NCI-H524 treated with DMSO at 0.1 percent for 48 hours (cell line): ENCODE measurements around the gene MARCHF7.
"Not testable (repeated sequence)": the region's sequence is repeated elsewhere in the genome, so short reads cannot be mapped to it uniquely, and the experiment has no call there.

Experiments used
- DNase-seq: peaks from one replicate; lab custom pipeline; 2025; lab: John Stamatoyannopoulos, UW

Gene MARCHF7, protein sequence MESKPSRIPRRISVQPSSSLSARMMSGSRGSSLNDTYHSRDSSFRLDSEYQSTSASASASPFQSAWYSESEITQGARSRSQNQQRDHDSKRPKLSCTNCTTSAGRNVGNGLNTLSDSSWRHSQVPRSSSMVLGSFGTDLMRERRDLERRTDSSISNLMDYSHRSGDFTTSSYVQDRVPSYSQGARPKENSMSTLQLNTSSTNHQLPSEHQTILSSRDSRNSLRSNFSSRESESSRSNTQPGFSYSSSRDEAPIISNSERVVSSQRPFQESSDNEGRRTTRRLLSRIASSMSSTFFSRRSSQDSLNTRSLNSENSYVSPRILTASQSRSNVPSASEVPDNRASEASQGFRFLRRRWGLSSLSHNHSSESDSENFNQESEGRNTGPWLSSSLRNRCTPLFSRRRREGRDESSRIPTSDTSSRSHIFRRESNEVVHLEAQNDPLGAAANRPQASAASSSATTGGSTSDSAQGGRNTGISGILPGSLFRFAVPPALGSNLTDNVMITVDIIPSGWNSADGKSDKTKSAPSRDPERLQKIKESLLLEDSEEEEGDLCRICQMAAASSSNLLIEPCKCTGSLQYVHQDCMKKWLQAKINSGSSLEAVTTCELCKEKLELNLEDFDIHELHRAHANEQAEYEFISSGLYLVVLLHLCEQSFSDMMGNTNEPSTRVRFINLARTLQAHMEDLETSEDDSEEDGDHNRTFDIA

GRCh38 chr2:159712143-159712928 is at the start of gene MARCHF7:
Gene MARCHF7, plus strand, starts transcription at chr2:159712506. Its CDS starts 16,517 bp downstream, at chr2:159729023.
- peak; percentile 54 for DNase-seq

GRCh38 chr2:159667423-159667822 is 44.9 kb upstream of the MARCHF7 start:
- not testable (repeated sequence) for DNase-seq

DNA sequence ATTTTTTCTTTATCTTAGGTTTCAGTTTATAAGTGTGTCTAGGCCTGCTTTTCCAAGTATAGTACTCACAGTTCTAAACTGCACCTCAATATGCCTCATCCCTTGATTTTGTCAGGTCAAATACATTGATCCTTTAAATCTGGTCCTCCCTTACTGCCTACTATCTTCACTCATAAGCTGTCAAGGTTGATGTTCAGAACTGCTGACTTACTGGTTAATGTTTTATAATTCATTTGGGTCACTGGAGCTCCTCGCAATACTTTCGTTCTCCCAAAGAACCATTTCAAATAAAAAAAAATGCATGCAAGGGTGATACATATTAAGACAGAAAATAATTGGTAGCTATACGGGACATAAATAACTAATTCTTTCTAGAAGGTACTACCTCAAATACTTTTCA is 41.3 kb upstream of the MARCHF7 start:
- no peak for DNase-seq

DNA sequence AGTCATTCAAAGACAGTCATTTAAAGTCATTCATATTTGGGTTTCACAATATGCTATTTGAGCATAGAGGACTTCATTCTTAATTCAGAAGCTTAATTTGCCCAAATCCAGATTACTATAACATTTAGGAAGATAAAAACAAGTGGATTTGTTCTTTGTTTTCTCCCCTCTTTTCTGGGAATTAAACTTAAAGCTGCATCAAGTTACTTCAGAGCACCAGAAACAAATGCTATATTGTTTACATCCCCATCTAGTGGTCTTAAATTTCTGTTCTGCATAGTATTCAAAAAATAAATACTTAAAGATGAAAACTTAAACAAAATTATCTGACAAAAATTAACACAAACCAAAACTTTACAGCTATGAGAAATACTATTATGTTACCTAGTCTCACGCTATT is 34.7 kb upstream of the MARCHF7 start:
- no peak for DNase-seq

- DNase-seq: no peak
Observed at GRCh38 chr2:159680692-159681091, 31.6 kb upstream of the MARCHF7 start.

DNA sequence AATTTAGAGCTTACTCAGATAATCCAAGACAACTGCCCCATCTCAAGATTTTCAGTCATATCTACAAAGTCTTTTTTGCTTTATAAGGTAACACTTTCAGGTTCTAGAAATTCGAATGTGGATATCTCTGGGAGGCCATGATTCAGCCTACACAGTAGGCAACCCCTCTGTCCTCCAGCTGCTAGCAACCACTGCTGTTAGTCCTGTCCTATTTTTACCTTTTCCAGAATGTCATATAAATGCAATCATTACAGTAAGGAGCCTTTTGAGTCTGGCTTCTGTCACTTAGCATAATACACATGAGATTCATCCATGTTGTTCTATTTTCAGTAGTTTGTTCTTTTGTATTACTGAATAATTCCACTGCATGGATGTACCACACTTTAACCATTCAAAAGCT is 28.5 kb upstream of the MARCHF7 start:
- DNase-seq: no peak

GRCh38 chr2:159684796-159685195 is 27.5 kb upstream of the MARCHF7 start:
- no peak for DNase-seq

- no peak for DNase-seq
Observed at GRCh38 chr2:159694500-159695040, 17.7 kb upstream of the MARCHF7 start.

- no peak for DNase-seq
Observed at GRCh38 chr2:159695795-159696448, 16.4 kb upstream of the MARCHF7 start.

- DNase-seq: no peak
Observed at GRCh38 chr2:159703491-159703890, 8.8 kb upstream of the MARCHF7 start.

DNA sequence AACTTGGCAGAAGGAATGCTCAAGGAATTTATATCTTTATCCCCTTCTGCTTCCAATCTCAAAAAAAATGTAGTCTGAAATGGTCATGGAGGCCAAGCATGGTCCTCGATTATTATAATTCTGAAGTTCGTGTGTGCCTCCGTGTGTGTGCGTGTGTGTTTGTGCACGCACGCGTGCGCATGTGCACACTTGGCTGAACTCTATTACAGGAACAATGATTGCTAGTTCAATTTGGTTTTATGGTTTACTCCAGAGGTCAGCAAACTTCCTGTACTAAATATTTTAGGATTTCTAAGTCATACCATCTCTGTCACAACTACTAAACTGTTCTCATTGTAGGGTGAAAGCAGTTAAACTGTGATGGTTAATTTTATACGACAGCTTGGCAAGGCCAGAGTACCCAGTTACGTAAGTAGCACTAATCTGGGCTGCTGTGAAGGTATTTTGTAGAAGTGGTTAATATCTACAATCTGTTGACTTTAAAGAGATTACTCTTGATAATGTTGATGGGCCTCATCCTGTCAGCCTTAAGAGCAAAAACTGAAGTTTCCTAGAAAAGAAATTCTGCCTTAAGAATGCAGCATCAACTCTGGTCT is 5.8 kb upstream of the MARCHF7 start:
- peak; percentile 46 for DNase-seq

GRCh38 chr2:159708066-159708760 is 4.1 kb upstream of the MARCHF7 start:
- DNase-seq: no peak

DNA sequence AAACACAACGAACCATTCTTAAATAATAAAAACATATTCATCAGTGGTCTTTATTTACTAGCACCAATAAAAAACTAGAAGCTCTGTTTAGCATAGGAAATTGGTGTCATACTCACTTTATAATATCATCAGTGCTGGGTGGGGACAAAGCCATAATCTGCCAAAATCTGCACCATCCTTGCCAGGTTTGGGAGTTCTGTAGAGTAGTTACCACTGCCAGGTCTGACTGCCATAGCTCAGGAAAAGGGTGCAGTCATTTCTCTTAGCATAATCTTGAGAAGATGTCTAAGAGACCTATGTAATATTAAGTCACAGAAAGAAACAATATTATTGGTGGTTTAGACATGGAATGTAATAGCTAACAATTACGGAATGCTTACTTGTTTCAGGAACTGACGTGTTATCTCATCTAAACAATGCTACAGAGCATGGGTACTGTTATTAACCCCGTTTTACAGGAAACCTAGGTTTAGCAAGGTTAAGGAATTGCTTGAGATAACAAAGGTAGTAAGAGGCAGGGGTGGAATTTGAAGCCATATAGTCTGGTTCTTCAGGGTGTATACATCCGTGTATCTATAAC is 1.6 kb upstream of the MARCHF7 start:
- DNase-seq: no peak

GRCh38 chr2:159711562-159712142 is 654 bp upstream of the MARCHF7 start:
- DNase-seq: no peak

GRCh38 chr2:159712929-159713420 is 669 bp downstream of the MARCHF7 start:
- DNase-seq: no peak

- DNase-seq: no peak
Observed at GRCh38 chr2:159713631-159714246, 1.4 kb downstream of the MARCHF7 start.

DNA sequence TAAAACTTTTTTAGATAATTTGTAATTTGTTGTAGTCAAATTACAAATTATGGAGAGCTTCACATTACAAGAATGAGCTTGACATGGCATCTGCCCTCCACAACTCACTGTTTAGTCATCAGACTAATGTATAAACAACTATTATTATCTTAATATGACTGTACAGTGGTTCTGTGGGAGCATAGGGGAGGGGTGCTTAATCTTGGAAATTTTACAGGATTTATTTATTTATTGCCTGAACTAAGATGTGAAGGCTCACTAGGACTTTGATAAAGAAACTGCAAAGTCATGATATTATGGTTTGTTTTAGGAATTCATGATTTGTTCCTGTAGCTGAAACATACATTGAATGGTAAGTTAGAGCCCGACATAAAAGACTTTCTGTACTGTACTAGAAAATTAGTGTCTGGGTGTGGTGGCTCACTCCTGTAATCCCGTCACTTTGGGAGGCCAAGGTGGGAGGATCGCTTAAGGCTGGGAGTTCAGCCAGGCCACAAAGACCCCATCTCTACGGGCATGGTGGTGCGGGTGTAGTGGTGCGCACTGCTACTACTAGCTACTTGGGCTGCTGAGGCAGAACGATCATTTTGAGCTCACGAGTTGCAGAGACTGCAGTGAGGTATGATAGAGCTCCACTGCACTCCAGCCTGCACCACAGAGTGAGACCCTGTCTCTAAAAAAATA is 2.1 kb downstream of the MARCHF7 start:
- no peak for DNase-seq

DNA sequence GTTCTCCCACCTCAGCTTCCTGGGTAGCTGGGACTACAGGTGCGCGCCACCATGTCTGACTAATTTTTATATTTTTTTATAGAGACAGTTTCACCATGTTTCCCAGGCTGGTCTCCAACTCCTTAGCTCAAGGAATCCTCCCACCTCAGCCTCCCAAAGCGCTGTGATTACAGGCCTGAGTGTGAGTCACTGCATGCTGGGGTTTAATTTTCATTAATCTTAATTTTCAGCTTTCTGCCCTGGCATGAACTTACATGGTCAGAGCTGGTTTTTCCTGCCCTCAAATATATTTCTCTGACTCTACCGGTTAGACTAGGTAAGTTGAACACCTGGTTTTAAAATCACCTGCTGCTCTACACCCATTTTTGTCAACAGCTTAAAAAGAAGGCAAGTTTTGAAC is 3.1 kb downstream of the MARCHF7 start:
- no peak for DNase-seq

DNA sequence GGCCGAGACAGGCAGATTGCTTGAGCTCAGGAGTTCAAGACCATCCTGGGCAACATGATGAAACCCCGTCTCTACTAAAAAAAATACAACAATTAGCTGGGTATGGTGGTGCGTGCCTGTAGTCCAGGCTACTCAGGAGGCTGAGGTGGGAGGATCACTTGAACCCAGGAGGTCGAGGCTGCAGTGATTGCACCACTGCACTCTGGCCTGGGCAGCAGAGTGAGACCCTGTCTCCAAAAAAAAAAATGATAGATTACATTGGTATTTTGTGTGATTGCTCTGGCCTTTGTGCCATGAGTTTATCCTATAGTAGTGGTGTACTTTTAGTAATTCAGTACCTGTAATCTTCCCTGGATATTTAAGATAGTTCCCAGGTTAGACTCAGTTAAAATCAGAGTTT is 4.1 kb downstream of the MARCHF7 start:
- not testable (repeated sequence) for DNase-seq
